Spleen (tissue), 7 donors: Measurements from ENCODE around the gene PCED1A.

Experiments
- CTCF ChIP-seq, 11 experiments: fragments of 200-600 bp in 7 of 11; fragments of 450-650 bp in 4 of 11; sonication (generic) in 4 of 11; IDR thresholded peaks in 8 of 11; conservative IDR thresholded peaks in 3 of 11; 1 replicate in 7 of 11; 2 replicates in 4 of 11; pipeline versions ENCODE4 v1.4.0 to v1.8.0; 2016 to 2021; ENCODE audit warnings: antibody characterized with exemption in 11 of 11, inconsistent platforms in 4 of 11, mild to moderate bottlenecking in 1 of 11
- POLR2A ChIP-seq, 3 donors: fragments of 450-650 bp; IDR thresholded peaks; one replicate each; pipeline ENCODE4 v1.5.1; 2017; ENCODE audit warnings: antibody characterized with exemption in 3 of 3, mild to moderate bottlenecking in 1 of 3
- donor health status: DM: no; HTN: no; CAD: no; lungs with moderate emphysema.
- donor health status: DM: no; HTN: no; CAD: no.
- donor health status: DM: no; HTN: no; CAD: no.

- TF ChIP-seq POLR2A (IDR thresholded peaks at IDR 0.05), result no peak
- no peak for TF ChIP-seq CTCF (IDR thresholded peaks at IDR 0.05 in 8 of 11, conservative IDR thresholded peaks at IDR 0.05 in 3 of 11)
Observed at GRCh38 chr20:2817891-2818595, 22.4 kb downstream of the PCED1A start.
